ENCODE data around the gene ADAMTSL3. TPM values are rescaled to one million over a fixed set of nuclear protein-coding genes. Genes with fewer than 3 reads are reported as not detected.

The ADAMTSL3 gene
- polyA plus RNA-seq, 1 donor from 2014 or later, result 0.51 TPM

- Histone ChIP-seq H3K9me2 (ENCODE audit: insufficient read depth, low read length) (no peaks in the 10 kb centered on the region), H3K9ac (ENCODE audit: low read length) (no peak overlapping the region), H3K9me3 (ENCODE audit: low read length) (no peaks in the 10 kb centered on the region), H3F3A (ENCODE audit: insufficient read depth, low read length, poor library complexity, severe bottlenecking) (no peaks in the 10 kb centered on the region), H3K4me2 (ENCODE audit: low read length) (no peak overlapping the region), H3K27me3 (ENCODE audit: insufficient read depth, low read depth, low read length) (no peaks in the 10 kb centered on the region), H4K20me1 (ENCODE audit: insufficient read depth) (no peaks in the 10 kb centered on the region), H2AFZ (ENCODE audit: low read depth, low read length) (no peak overlapping the region), H3K27ac (ENCODE audit: low read length) (no peak overlapping the region), H3K36me3 (ENCODE audit: insufficient read depth, low read length) (no peaks in the 10 kb centered on the region), H3K79me2 (replicated peaks; ENCODE audit: insufficient read depth, low read length) (no peaks in the 10 kb centered on the region), H3K4me3 (ENCODE audit: low read length) (no peak overlapping the region)
- TF ChIP-seq, protein P1, sequence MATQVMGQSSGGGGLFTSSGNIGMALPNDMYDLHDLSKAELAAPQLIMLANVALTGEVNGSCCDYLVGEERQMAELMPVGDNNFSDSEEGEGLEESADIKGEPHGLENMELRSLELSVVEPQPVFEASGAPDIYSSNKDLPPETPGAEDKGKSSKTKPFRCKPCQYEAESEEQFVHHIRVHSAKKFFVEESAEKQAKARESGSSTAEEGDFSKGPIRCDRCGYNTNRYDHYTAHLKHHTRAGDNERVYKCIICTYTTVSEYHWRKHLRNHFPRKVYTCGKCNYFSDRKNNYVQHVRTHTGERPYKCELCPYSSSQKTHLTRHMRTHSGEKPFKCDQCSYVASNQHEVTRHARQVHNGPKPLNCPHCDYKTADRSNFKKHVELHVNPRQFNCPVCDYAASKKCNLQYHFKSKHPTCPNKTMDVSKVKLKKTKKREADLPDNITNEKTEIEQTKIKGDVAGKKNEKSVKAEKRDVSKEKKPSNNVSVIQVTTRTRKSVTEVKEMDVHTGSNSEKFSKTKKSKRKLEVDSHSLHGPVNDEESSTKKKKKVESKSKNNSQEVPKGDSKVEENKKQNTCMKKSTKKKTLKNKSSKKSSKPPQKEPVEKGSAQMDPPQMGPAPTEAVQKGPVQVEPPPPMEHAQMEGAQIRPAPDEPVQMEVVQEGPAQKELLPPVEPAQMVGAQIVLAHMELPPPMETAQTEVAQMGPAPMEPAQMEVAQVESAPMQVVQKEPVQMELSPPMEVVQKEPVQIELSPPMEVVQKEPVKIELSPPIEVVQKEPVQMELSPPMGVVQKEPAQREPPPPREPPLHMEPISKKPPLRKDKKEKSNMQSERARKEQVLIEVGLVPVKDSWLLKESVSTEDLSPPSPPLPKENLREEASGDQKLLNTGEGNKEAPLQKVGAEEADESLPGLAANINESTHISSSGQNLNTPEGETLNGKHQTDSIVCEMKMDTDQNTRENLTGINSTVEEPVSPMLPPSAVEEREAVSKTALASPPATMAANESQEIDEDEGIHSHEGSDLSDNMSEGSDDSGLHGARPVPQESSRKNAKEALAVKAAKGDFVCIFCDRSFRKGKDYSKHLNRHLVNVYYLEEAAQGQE (IDR thresholded peaks at IDR 0.05; ENCODE audit: borderline replicate concordance), result no peak
- TF ChIP-seq RAD21 (conservative IDR thresholded peaks at IDR 0.05) (no peak), MXI1 (conservative IDR thresholded peaks at IDR 0.05; ENCODE audit: poor library complexity, severe bottlenecking) (no peak), SMC3 (conservative IDR thresholded peaks at IDR 0.05; ENCODE audit: poor library complexity) (no peak), TAF1 (IDR thresholded peaks at IDR 0.05; ENCODE audit: low read depth) (no peak), CTCF (IDR thresholded peaks at IDR 0.05; ENCODE audit: poor library complexity, severe bottlenecking) (no peak), POLR2AphosphoS5 (IDR thresholded peaks at IDR 0.05) (no peak), EP300 (conservative IDR thresholded peaks at IDR 0.05; ENCODE audit: poor library complexity, severe bottlenecking) (no peak)
Measured at GRCh38 chr15:83977992-83978391, 324.1 kb downstream of the ADAMTSL3 start.

- no peak overlapping the region for H3K4me2 ChIP-seq (ENCODE audit: low read length)
- no peaks in the 10 kb centered on the region for H4K20me1 ChIP-seq (ENCODE audit: insufficient read depth)
- H3K79me2 ChIP-seq (replicated peaks; ENCODE audit: insufficient read depth, low read length), result no peaks in the 10 kb centered on the region
- no peak overlapping the region for H2AFZ ChIP-seq (ENCODE audit: low read depth, low read length)
- no peaks in the 10 kb centered on the region for H3F3A ChIP-seq (ENCODE audit: insufficient read depth, low read length, poor library complexity, severe bottlenecking)
- no peak overlapping the region for H3K27ac ChIP-seq (ENCODE audit: low read length)
- no peak overlapping the region for H3K4me3 ChIP-seq (ENCODE audit: low read length)
- no peaks in the 10 kb centered on the region for H3K36me3 ChIP-seq (ENCODE audit: insufficient read depth, low read length)
- H3K27me3 ChIP-seq (ENCODE audit: insufficient read depth, low read depth, low read length), result no peaks in the 10 kb centered on the region
- H3K9ac ChIP-seq (ENCODE audit: low read length), result no peak overlapping the region
- no peaks in the 10 kb centered on the region for H3K9me2 ChIP-seq (ENCODE audit: insufficient read depth, low read length)
- no peak for TF ChIP-seq RAD21 (conservative IDR thresholded peaks at IDR 0.05)
- TF ChIP-seq EZH2 (IDR thresholded peaks at IDR 0.05; ENCODE audit: borderline replicate concordance, insufficient read depth, low read length, poor library complexity, severe bottlenecking), result no peak
- TF ChIP-seq POLR2AphosphoS5 (IDR thresholded peaks at IDR 0.05), result no peak
- no peak for TF ChIP-seq MXI1 (conservative IDR thresholded peaks at IDR 0.05; ENCODE audit: poor library complexity, severe bottlenecking)
- TF ChIP-seq CTCF (IDR thresholded peaks at IDR 0.05; ENCODE audit: poor library complexity, severe bottlenecking), result no peak
- TF ChIP-seq EP300 (conservative IDR thresholded peaks at IDR 0.05; ENCODE audit: poor library complexity, severe bottlenecking), result no peak
- TF ChIP-seq, protein P1 (IDR thresholded peaks at IDR 0.05; ENCODE audit: borderline replicate concordance), result no peak
- TF ChIP-seq TAF1 (IDR thresholded peaks at IDR 0.05; ENCODE audit: low read depth), result no peak
- H3K9me3 ChIP-seq (ENCODE audit: low read length), result no peaks in the 10 kb centered on the region
Measured at GRCh38 chr15:83978588-83978987, 324.7 kb downstream of the ADAMTSL3 start.

Measured in neural cell (in vitro differentiated cells).